GM23248 (cell line): ENCODE measurements around the gene AKAP12. TPM values are rescaled to one million over a fixed set of nuclear protein-coding genes. Genes with fewer than 3 reads are reported as not detected.

Experiments
- DNase-seq: peaks from one replicate; pipeline ENCODE4 v3.0.0-alpha.2; 2015
- H2AFZ ChIP-seq: fragments of 200-600 bp; sonication (generic); 2 replicates; pipeline ENCODE4 v1.6.1; 2016; ENCODE audit warnings: antibody characterized with exemption
- H3F3A ChIP-seq: fragments of 200-600 bp; sonication (generic); 2 replicates; pipeline ENCODE4 v1.6.1; 2016; ENCODE audit warnings: mild to moderate bottlenecking, antibody characterized with exemption, mixed run types; ENCODE audit not compliant: insufficient read depth
- H3K27ac ChIP-seq: fragments of 200-600 bp; sonication (generic); 2 replicates; pipeline ENCODE4 v1.5.1; 2016; ENCODE audit warnings: mild to moderate bottlenecking
- H3K27me3 ChIP-seq: fragments of 200-600 bp; sonication (generic); replicated peaks from 2 replicates; pipeline ENCODE4 v1.6.1; 2016; ENCODE audit warnings: mild to moderate bottlenecking; ENCODE audit not compliant: insufficient read depth
- H3K36me3 ChIP-seq: fragments of 200-600 bp; sonication (generic); 2 replicates; pipeline ENCODE4 v1.6.1; 2016; ENCODE audit warnings: low read depth, mild to moderate bottlenecking
- H3K4me1 ChIP-seq: fragments of 200-600 bp; sonication (generic); 2 replicates; pipeline ENCODE4 v1.6.1; 2016; ENCODE audit warnings: mild to moderate bottlenecking; ENCODE audit not compliant: insufficient read depth
- H3K4me2 ChIP-seq: fragments of 200-600 bp; sonication (generic); one replicate; pipeline ENCODE4 v1.6.1; 2016; ENCODE audit warnings: mild to moderate bottlenecking; ENCODE audit not compliant: unreplicated experiment
- H3K4me3 ChIP-seq: fragments of 200-600 bp; sonication (generic); 2 replicates; pipeline ENCODE4 v1.5.1; 2016; ENCODE audit warnings: mild to moderate bottlenecking
- H3K79me2 ChIP-seq: fragments of 200-600 bp; sonication (generic); 2 replicates; pipeline ENCODE4 v1.6.1; 2016; ENCODE audit warnings: mild to moderate bottlenecking; ENCODE audit not compliant: insufficient read depth
- H3K9ac ChIP-seq: fragments of 200-600 bp; sonication (generic); 2 replicates; pipeline ENCODE4 v1.6.1; 2016; ENCODE audit warnings: mild to moderate bottlenecking
- H3K9me2 ChIP-seq: fragments of 200-600 bp; sonication (generic); 2 replicates; pipeline ENCODE4 v1.6.1; 2016; ENCODE audit warnings: mixed run types, mild to moderate bottlenecking, moderate library complexity; ENCODE audit not compliant: insufficient read depth
- H3K9me3 ChIP-seq: fragments of 200-600 bp; sonication (generic); one replicate; pipeline ENCODE4 v1.6.1; 2017; ENCODE audit warnings: low read depth
- H4K20me1 ChIP-seq: fragments of 200-600 bp; sonication (generic); 2 replicates; pipeline ENCODE4 v1.6.0; 2016; ENCODE audit not compliant: insufficient read depth
- EZH2 ChIP-seq: fragments of 200-600 bp; sonication (generic); IDR thresholded peaks from 2 replicates; pipeline ENCODE4 v1.6.1; 2018; ENCODE audit warnings: antibody characterized with exemption, mild to moderate bottlenecking; ENCODE audit not compliant: insufficient read depth, poor library complexity, severe bottlenecking
- EZH2phosphoT487 ChIP-seq: fragments of 200-600 bp; sonication (generic); IDR thresholded peaks from 2 replicates; pipeline ENCODE4 v1.6.1; 2018; ENCODE audit warnings: antibody characterized with exemption, moderate library complexity, mild to moderate bottlenecking, low read depth; ENCODE audit not compliant: insufficient read depth
- WGBS, 2 experiments: methylation state at CpG; one replicate each; pipeline ENCODE4 v1.1.6; 2015 to 2017; ENCODE audit warnings: low lambda C conversion rate in 2 of 2, low coverage in 1 of 2; ENCODE audit errors: missing lambda C conversion rate in 2 of 2; 5-methylcytosine and 5-hydroxymethylcytosine counted together
- in situ Hi-C: fragments of 300-500 bp; cut with MboI; formaldehyde crosslinking; loops from 2 replicates; pipeline ENCODE4 v1.15.0; 2020
- polyA plus RNA-seq: library from polyadenylated mRNA; unstranded; fragments of >200 nt; fragmentation: Nextera tagmentation; extraction: Ambion mirVana; gene quantifications from 2 replicates; pipeline ENCODE4 v1.2.1, GENCODE V29; 2016
- total RNA-seq: library from RNA; depleted of rRNA; stranded (reverse); fragments of >200 nt; shearing (Covaris generic); gene quantifications from 2 replicates; pipeline ENCODE4 v1.2.3, GENCODE V29; 2014

AKAP12 gene
- total and polyA plus RNA-seq, 2 experiments from 2014 or later: 15.7 to 24.6 TPM

GRCh38 chr6:151199991-151200390 is 39.8 kb upstream of the AKAP12 start:
- no peaks in the 10 kb centered on the region for H3K9me3 ChIP-seq
- no peaks in the 10 kb centered on the region for H4K20me1 ChIP-seq
- no peaks in the 10 kb centered on the region for H3K36me3 ChIP-seq
- H3K27ac ChIP-seq: no peak overlapping the region
- no peak overlapping the region for H3K4me2 ChIP-seq
- no peaks in the 10 kb centered on the region for H3K79me2 ChIP-seq
- 35 to 40% methylated on average over 1 of the region's 1 CpG for WGBS, 2 experiments
- no peaks in the 10 kb centered on the region for H3F3A ChIP-seq
- H2AFZ ChIP-seq: no peak overlapping the region
- H3K9ac ChIP-seq: no peak overlapping the region
- no peaks in the 10 kb centered on the region for H3K4me1 ChIP-seq
- H3K4me3 ChIP-seq: no peak overlapping the region
- H3K27me3 ChIP-seq: no peaks in the 10 kb centered on the region; the same call in 1 of the 2 replicates
- in situ Hi-C loops: no loop called here
- no peak for TF ChIP-seq EZH2
- TF ChIP-seq EZH2phosphoT487: no peak
- DNase-seq: no peak
- no peaks in the 10 kb centered on the region for H3K9me2 ChIP-seq

GRCh38 chr6:151205721-151206600 is 33.8 kb upstream of the AKAP12 start:
- TF ChIP-seq EZH2phosphoT487: no peak
- no peak for TF ChIP-seq EZH2

GRCh38 chr6:151207674-151208073 is 32.1 kb upstream of the AKAP12 start:
- H3K36me3 ChIP-seq: no peaks in the 10 kb centered on the region
- H3K27me3 ChIP-seq: no peaks in the 10 kb centered on the region; the same call in 1 of the 2 replicates
- 96 to 98% methylated on average over 2 of the region's 2 CpGs for WGBS, 2 experiments
- 0 out of 2 replicates have a peak, but pooled peaks cover 5% of the 10 kb centered on the region for H3F3A ChIP-seq
- no peaks in the 10 kb centered on the region; the same call in 1 of the 2 replicates for H3K4me1 ChIP-seq
- no peak overlapping the region for H3K9ac ChIP-seq
- H3K79me2 ChIP-seq: no peaks in the 10 kb centered on the region
- no peak overlapping the region for H2AFZ ChIP-seq
- in situ Hi-C loops: no loop called here
- H4K20me1 ChIP-seq: no peaks in the 10 kb centered on the region
- TF ChIP-seq EZH2phosphoT487 (no peak), EZH2 (no peak)
- H3K9me2 ChIP-seq: no peaks in the 10 kb centered on the region
- H3K27ac ChIP-seq: no peak overlapping the region
- H3K4me2 ChIP-seq: no peak overlapping the region
- H3K4me3 ChIP-seq: no peak overlapping the region
- no peaks in the 10 kb centered on the region for H3K9me3 ChIP-seq
- DNase-seq: no peak

More at GRCh38 chr6:151205721-151206600, 33.8 kb upstream of the AKAP12 start:
- no peaks in the 10 kb centered on the region for H3K36me3 ChIP-seq
- no peaks in the 10 kb centered on the region for H3K9me3 ChIP-seq
- no peak overlapping the region for H2AFZ ChIP-seq
- in situ Hi-C loops: no loop called here
- no peak overlapping the region for H3K27ac ChIP-seq
- no peak overlapping the region for H3K4me2 ChIP-seq
- no peak overlapping the region for H3K9ac ChIP-seq
- H3K27me3 ChIP-seq: no peaks in the 10 kb centered on the region; the same call in 1 of the 2 replicates
- DNase-seq: peak; percentile 17
- no peaks in the 10 kb centered on the region; the same call in 1 of the 2 replicates for H3K4me1 ChIP-seq
- H3K9me2 ChIP-seq: no peaks in the 10 kb centered on the region
- WGBS, 2 experiments: 82 to 89% methylated on average over 4 of the region's 4 CpGs
- no peaks in the 10 kb centered on the region for H3K79me2 ChIP-seq
- H3K4me3 ChIP-seq: no peak overlapping the region
- H4K20me1 ChIP-seq: no peaks in the 10 kb centered on the region
- 0 out of 2 replicates have a peak, but pooled peaks cover 5% of the 10 kb centered on the region for H3F3A ChIP-seq

- Histone ChIP-seq H3K9me3 (no peaks in the 10 kb centered on the region), H3K36me3 (no peaks in the 10 kb centered on the region), H3K79me2 (no peaks in the 10 kb centered on the region), H3K27ac (no peak overlapping the region), H3K4me1 (no peaks in the 10 kb centered on the region; the same call in 1 of the 2 replicates), H3K4me3 (peak overlapping the region; percentile 11; the same call in 1 of the 2 replicates), H4K20me1 (no peaks in the 10 kb centered on the region), H3F3A (0 out of 2 replicates have a peak, but pooled peaks cover 5% of the 10 kb centered on the region), H2AFZ (peak overlapping the region; percentile 38; the same call in 1 of the 2 replicates), H3K9ac (no peak overlapping the region), H3K4me2 (peak overlapping the region; percentile 52), H3K27me3 (no peaks in the 10 kb centered on the region), H3K9me2 (no peaks in the 10 kb centered on the region)
- DNase-seq: peak; percentile 64
- TF ChIP-seq EZH2: no peak
- TF ChIP-seq EZH2phosphoT487: no peak
- 21 to 22% methylated on average over 11 of the region's 11 CpGs for WGBS, 2 experiments
- in situ Hi-C loops: no loop called here
These were observed 30.5 kb upstream of the AKAP12 start for GRCh38 chr6:151209071-151209831.
